BLaER1 treated with 17β-estradiol and CSF1 and Interleukin-3, amounts not matched to agents 10 nM and 100 nM (cell line): Measurements from ENCODE around the gene CSNK2A1.
A peak's percentile ranks its signal among the peaks of the same experiment; 100 is the strongest.

Source experiments
- H3K27ac ChIP-seq, 11 experiments: shearing (Covaris generic); formaldehyde crosslinking; 2 replicates each; pipeline ENCODE4 v1.8.1; 2022
- H3K27me3 ChIP-seq, 11 experiments: shearing (Covaris generic); formaldehyde crosslinking; 2 replicates each; pipeline ENCODE4 v1.8.1; 2022
- H3K36me3 ChIP-seq, 11 experiments: shearing (Covaris generic); formaldehyde crosslinking; 2 replicates each; pipeline ENCODE4 v1.8.1; 2022
- H3K4me1 ChIP-seq, 10 experiments: shearing (Covaris generic); formaldehyde crosslinking; 2 replicates each; pipeline ENCODE4 v1.8.1; 2022
- H3K4me2 ChIP-seq, 11 experiments: shearing (Covaris generic); formaldehyde crosslinking; 2 replicates each; pipeline ENCODE4 v1.8.1; 2022
- H3K4me3 ChIP-seq, 10 experiments: shearing (Covaris generic); formaldehyde crosslinking; 2 replicates each; pipeline ENCODE4 v1.8.1; 2022
- H3K9ac ChIP-seq, 11 experiments: shearing (Covaris generic); formaldehyde crosslinking; 2 replicates each; pipeline ENCODE4 v1.8.1; 2022
- H3K9me3 ChIP-seq, 11 experiments: shearing (Covaris generic); formaldehyde crosslinking; replicated peaks in 1 of 11; 2 replicates each; pipeline ENCODE4 v1.8.1; 2022
- H4K20me1 ChIP-seq, 11 experiments: shearing (Covaris generic); formaldehyde crosslinking; 2 replicates each; pipeline ENCODE4 v1.8.1; 2022
- Cebpa-rat ChIP-seq, 11 experiments: shearing (Covaris generic); IDR thresholded peaks; 2 replicates each; pipeline ENCODE4 v1.8.1; 2022

CSNK2A1 gene

DNA sequence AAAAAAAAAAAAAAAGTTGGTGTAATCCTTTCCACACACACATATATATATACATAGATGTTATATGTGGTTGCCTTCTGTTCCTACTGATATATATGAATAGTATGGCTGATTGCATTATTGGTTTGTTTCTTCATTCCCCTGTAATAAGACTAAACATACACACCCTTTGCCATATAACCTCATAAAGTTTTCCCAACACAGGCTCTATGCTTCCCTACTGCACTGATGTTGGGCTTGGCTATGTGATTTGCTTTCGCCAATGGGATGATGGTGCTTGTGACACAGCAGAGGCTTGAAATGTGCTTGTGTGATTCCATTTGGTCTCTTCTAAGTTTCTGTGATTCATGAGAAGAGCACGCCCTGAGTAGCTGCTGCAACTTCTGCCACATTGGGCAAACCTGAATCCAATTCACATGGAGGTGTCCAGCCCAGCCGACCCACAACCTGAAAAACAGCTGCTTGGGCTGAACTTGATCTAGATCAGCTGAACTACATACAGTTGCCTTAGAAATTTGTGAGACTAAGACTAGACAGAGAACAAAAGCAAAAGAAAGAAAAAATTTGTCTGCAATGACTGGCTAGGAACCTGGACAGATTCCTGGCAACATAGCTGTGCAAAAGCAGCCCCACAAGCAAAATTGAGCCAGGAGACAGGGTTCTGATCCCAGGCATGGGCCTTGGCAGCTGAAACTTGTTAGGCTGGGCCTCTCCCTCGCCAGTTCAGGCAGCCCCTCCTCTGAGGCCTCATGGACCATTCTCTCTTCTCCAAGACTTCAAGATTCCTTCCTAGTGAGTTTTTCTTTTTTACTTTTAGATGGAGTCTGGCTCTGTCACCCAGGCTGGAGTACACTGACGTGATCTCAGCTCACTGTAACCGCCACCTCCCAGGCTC, 67.9 kb downstream of the CSNK2A1 start:
- H3K36me3 ChIP-seq, result peaks cover 63 to 87% (median 74%) of the 10 kb centered on the region in 11 experiments
- H3K9me3 ChIP-seq, result peaks cover 27 to 40% (median 35%) of the 10 kb centered on the region in 11 experiments
- H3K4me1 ChIP-seq, result 0 out of 20 replicates have a peak, but pooled peaks cover 0 to 5% (median 0%) of the 10 kb centered on the region in 10 experiments
- H3K4me3 ChIP-seq, result no peak overlapping the region
- no peaks in the 10 kb centered on the region for H3K27me3 ChIP-seq
- H3K27ac ChIP-seq, result no peak overlapping the region
- no peak overlapping the region for H3K9ac ChIP-seq
- TF ChIP-seq Cebpa-rat (IDR thresholded peaks at IDR 0.05), result no peak
- H4K20me1 ChIP-seq, result peaks cover 10 to 28% (median 24%) of the 10 kb centered on the region in 11 experiments; a peak in 20 of 22 replicates
- H3K4me2 ChIP-seq, result no peak overlapping the region

DNA sequence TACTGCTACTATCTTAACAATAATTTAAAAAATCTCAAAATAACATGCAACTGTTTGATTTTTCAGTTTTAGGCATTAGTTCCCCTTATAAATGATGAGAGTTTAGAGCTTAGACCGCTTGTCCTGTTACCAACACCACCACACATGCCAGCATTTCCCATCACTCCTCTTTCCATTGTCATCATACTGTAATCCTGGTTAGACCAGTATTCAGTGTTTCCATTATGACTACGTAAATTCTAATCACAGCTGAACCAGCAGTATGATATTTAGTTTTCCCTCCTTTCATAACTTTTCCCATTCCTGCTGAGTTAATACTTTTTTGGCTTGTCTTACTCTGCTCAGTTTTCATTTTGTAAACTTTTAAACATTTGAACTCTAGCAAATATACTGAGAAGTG, 69.0 kb downstream of the CSNK2A1 start:
- TF ChIP-seq Cebpa-rat (IDR thresholded peaks at IDR 0.05), result no peak
- Histone ChIP-seq H3K27me3 (no peaks in the 10 kb centered on the region), H3K9ac (no peak overlapping the region), H3K27ac (no peak overlapping the region), H3K4me1 (0 out of 20 replicates have a peak, but pooled peaks cover 0 to 5% (median 0%) of the 10 kb centered on the region in 10 experiments), H3K9me3 (peaks cover 39 to 51% (median 47%) of the 10 kb centered on the region in 11 experiments), H3K36me3 (peaks cover 52 to 76% (median 67%) of the 10 kb centered on the region in 11 experiments), H3K4me2 (no peak overlapping the region), H3K4me3 (no peak overlapping the region), H4K20me1 (peaks cover 10 to 17% (median 14%) of the 10 kb centered on the region in 11 experiments; a peak in 20 of 22 replicates)

DNA sequence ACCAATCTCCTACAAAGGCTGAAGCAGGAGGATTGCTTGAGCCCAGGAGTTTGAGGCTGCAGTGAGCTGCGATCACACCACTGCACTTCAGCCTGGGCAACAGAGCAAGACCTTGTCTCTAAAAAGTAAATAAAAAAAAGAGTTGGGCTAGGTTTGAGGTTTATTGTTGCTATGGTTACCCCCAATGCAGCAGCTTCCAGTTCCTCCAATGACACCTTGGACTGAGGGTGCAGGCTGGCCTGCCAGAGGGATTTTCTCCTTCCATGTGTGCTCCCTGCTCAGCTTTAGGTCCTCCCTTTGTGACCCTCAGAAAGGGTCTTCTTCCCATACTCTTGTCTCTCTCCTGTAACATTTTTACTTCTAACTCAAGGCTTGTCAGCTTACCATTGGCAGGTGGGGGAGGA, 70.7 kb downstream of the CSNK2A1 start:
- Histone ChIP-seq H3K9ac (no peak overlapping the region), H3K4me3 (no peak overlapping the region), H3K4me2 (no peak overlapping the region), H3K27ac (no peak overlapping the region), H3K27me3 (no peaks in the 10 kb centered on the region), H4K20me1 (peaks cover 0 to under 1% (median 0%) of the 10 kb centered on the region in 11 experiments; a peak in 1 of 22 replicates), H3K9me3 (peaks cover 55 to 68% (median 64%) of the 10 kb centered on the region in 11 experiments), H3K4me1 (no peaks in the 10 kb centered on the region), H3K36me3 (peaks cover 43 to 65% (median 58%) of the 10 kb centered on the region in 11 experiments)
- TF ChIP-seq Cebpa-rat (IDR thresholded peaks at IDR 0.05), result no peak

DNA sequence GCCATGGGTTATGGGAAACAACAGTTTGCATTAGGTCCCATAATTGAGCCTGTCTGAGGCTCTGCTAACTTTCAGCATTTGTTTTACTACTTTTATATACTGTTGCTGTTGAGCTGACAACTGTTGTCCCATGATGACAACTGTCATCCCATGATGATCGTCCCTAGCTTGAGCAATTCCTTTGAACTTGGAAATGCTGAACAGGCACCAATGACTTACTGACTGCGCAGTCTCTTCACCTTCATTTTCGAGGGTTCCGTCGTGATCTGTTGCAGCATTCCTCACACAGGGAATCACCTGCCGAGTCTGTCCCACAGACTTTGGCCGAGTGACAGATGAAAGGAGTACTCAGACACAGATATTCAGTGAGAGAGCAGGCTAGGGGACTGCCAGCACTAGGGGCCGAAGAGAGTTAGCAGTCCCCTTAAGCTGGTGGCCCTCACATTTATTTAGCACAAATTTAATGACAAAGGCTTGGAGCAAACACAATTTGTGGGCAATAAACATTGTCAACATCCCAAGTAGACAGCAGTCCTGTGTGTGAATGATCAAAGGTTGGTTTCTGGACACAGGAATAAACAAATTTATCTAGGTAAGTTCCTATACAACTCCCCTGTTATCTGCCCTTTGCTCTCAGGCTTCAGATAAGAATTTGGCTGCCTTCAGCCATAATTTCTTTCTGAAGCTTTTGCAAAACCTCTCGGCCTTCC, 71.3 kb downstream of the CSNK2A1 start:
- TF ChIP-seq Cebpa-rat (IDR thresholded peaks at IDR 0.05), result no peak
- H3K9ac ChIP-seq, result no peak overlapping the region
- peaks cover 37 to 59% (median 52%) of the 10 kb centered on the region in 11 experiments for H3K36me3 ChIP-seq
- no peak overlapping the region for H3K4me3 ChIP-seq
- H4K20me1 ChIP-seq, result no peaks in the 10 kb centered on the region
- no peaks in the 10 kb centered on the region for H3K27me3 ChIP-seq
- H3K4me2 ChIP-seq, result no peak overlapping the region
- no peak overlapping the region for H3K27ac ChIP-seq
- H3K9me3 ChIP-seq, result peaks cover 61 to 74% (median 70%) of the 10 kb centered on the region in 11 experiments
- no peaks in the 10 kb centered on the region for H3K4me1 ChIP-seq

DNA sequence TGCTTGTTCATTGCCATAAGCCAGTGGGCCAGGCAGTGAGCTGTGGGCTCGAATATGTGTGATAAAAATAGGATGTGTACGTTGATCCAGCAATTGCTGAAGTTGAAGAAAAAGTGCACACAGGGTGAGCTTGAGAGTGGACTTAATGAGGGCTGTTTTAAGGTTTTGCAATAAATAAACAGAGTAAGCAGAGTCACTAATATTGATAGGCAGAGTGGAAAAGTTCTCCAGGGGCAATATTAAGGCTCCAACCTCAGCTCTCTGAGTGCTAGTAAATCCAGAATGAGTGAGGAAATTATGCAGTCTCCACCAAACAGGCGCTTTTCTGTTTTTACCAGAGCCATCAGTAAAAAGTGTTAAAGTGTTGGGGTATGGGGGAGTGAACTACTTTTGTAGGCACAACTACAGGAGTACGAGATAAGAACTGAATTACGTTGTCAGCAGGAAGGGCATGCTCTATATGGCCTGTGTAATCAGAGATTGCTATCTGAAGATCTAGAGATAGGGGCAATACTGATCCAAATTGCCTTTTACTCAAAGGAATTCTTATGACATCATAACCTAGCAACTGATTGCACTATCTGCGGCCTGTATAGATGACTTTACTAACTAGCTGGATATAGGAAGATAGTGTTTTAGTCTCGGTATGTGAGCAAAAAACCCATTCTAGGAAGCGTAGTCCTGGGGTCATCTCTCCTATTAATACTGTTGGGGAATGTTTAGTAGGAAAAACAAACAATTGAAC, 73.7 kb downstream of the CSNK2A1 start:
- H3K27me3 ChIP-seq, result no peaks in the 10 kb centered on the region
- peaks cover 67 to 81% (median 77%) of the 10 kb centered on the region in 11 experiments for H3K9me3 ChIP-seq
- no peaks in the 10 kb centered on the region for H4K20me1 ChIP-seq
- no peak overlapping the region for H3K27ac ChIP-seq
- H3K4me1 ChIP-seq, result no peaks in the 10 kb centered on the region
- no peak overlapping the region for H3K4me3 ChIP-seq
- H3K9ac ChIP-seq, result no peak overlapping the region
- H3K4me2 ChIP-seq, result no peak overlapping the region
- H3K36me3 ChIP-seq, result peaks cover 18 to 35% (median 29%) of the 10 kb centered on the region in 11 experiments
- TF ChIP-seq Cebpa-rat (IDR thresholded peaks at IDR 0.05), result no peak

DNA sequence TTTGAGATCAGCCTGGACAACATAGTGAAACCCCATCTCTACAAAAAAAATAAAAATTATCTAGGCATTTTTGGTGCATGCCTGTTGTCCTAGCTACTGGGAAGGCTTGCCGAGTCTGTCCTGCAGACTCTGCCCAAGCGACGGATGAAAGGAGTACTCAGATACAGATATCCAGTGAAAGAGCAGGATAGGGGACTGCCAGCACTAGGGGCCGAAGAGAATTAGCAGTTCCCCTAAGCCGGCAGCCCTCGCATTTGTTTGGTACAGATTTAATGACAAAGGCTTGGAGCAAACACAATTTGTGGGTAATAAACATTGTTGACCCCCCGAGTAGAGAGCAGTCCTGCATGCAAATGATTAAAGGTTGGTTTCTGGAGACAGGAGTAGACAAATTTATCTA, 75.8 kb downstream of the CSNK2A1 start:
- H3K27me3 ChIP-seq, result no peaks in the 10 kb centered on the region

DNA sequence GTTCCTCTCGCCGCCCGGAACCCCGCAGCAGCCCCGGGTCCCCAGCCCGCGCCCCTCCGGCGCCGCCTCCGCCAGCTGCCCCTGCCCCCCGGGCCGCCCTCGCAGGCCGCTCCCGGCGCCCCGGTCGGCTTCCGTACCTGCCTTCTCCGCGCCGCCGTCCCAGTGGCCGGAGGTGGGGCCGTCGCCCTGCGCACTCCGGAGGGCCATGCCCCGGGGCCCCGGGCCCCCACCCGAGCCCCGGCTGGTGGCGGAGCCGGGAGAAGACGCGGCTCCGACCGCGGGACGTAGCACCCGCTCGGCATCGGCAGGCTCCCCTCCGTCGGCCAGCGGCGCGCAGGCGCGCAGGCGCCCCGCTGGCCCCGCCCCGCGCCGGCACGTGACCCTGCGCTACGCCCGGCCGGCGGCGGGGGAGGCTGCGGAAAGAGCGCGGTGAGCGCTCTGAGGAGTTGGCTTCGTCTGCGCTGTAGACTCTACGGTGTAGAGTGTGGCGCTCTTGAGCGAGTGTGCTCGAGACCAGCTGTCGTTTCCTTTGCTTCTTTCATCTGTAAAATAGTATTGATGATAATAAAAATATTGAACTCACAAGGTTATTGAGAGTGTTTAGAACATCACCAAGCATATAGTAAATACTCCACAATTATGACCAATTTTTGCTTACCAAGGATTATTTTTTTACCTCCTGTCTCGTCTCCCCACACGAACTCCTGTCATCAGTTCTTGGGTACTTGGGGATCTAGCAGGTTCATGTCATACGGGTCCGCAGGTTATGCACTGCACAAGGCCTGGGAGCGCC, 81.2 kb downstream of the CSNK2A1 start, which contains the start of gene TBC1D20:
Gene TBC1D20 (minus strand): TSS at position 335 of the 793 bp plus-strand sequence. CDS start 128 bp downstream, at position 207.
- H3K9ac ChIP-seq, result peak within 1 kb of the TSS; percentile 87 to 98 (median 92)
- H3K4me1 ChIP-seq, result peaks cover 40 to 44% (median 42%) of the 10 kb centered on the region in 10 experiments
- no peak for TF ChIP-seq Cebpa-rat (IDR thresholded peaks at IDR 0.05)
- peak within 1 kb of the TSS; percentile 83 to 93 (median 90) for H3K27ac ChIP-seq
- H3K9me3 ChIP-seq, result peaks cover 6 to 8% (median 8%) of the 10 kb centered on the region in 11 experiments; a peak in 21 of 22 replicates
- H3K27me3 ChIP-seq, result no peaks in the 10 kb centered on the region
- peaks cover 41 to 49% (median 47%) of the 10 kb centered on the region in 11 experiments for H4K20me1 ChIP-seq
- peaks cover 0 to 3% (median 0%) of the 10 kb centered on the region in 11 experiments; a peak in 2 of 22 replicates for H3K36me3 ChIP-seq
- peak within 1 kb of the TSS; percentile 75 to 94 (median 86) for H3K4me2 ChIP-seq
- peak within 1 kb of the TSS; percentile 67 to 94 (median 82) for H3K4me3 ChIP-seq

More for the DNA sequence above, 75.8 kb downstream of the CSNK2A1 start:
- H4K20me1 ChIP-seq, result no peaks in the 10 kb centered on the region
- H3K27ac ChIP-seq, result no peak overlapping the region
- no peak for TF ChIP-seq Cebpa-rat (IDR thresholded peaks at IDR 0.05)
- H3K4me2 ChIP-seq, result no peak overlapping the region
- H3K9ac ChIP-seq, result no peak overlapping the region
- peaks cover 57 to 62% (median 61%) of the 10 kb centered on the region in 11 experiments for H3K9me3 ChIP-seq
- 0 out of 20 replicates have a peak overlapping the region, but pooled peaks of 1 of the 10 experiments have one; percentile 19 for H3K4me3 ChIP-seq
- peaks cover 0 to 14% (median 9%) of the 10 kb centered on the region in 11 experiments; a peak in 16 of 22 replicates for H3K36me3 ChIP-seq
- H3K4me1 ChIP-seq, result peaks cover 4 to 6% (median 5%) of the 10 kb centered on the region in 10 experiments
